ENCODE results near the gene ST7L.

DNA sequence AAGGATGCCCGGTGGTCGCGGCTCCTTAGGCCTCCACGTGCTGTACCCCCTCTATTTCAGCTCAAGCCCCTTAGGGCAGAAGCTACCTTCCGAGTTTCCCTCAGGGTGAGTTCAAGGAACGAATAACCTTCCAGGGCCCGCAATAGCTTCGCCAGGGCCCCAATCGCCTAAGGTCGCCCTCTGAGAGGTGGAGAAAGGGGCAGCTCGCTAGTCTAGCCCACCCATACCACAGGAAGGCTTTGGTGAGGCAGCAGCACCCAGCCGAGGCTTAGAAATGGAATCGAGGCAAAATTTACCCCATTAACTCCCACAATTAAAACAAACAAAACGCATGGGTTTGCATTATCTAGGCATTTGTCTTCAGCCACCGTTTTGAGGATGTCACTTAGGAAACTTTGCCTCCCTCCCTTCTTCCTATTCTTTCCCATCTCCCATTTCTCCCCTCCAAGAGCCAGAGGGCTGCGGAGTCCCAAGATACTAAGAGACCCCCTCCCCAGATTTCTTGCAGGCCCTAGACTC lies 109.2 kb downstream of the ST7L start:
- TF ChIP-seq EZH2phosphoT487 (IDR thresholded peaks at IDR 0.05; ENCODE audit: low read depth): no peak
- TF ChIP-seq, protein P1, sequence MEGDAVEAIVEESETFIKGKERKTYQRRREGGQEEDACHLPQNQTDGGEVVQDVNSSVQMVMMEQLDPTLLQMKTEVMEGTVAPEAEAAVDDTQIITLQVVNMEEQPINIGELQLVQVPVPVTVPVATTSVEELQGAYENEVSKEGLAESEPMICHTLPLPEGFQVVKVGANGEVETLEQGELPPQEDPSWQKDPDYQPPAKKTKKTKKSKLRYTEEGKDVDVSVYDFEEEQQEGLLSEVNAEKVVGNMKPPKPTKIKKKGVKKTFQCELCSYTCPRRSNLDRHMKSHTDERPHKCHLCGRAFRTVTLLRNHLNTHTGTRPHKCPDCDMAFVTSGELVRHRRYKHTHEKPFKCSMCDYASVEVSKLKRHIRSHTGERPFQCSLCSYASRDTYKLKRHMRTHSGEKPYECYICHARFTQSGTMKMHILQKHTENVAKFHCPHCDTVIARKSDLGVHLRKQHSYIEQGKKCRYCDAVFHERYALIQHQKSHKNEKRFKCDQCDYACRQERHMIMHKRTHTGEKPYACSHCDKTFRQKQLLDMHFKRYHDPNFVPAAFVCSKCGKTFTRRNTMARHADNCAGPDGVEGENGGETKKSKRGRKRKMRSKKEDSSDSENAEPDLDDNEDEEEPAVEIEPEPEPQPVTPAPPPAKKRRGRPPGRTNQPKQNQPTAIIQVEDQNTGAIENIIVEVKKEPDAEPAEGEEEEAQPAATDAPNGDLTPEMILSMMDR (IDR thresholded peaks at IDR 0.05; ENCODE audit: low read depth, low read length): no peak
